ENCODE measurements around the gene TARBP1. TPM values are rescaled to one million over a fixed set of nuclear protein-coding genes. Genes with fewer than 3 reads are reported as not detected.
"Not testable (repeated sequence)": the region's sequence is repeated elsewhere in the genome, so short reads cannot be mapped to it uniquely, and the experiment has no call there.

TARBP1 gene
- total RNA-seq, 2 donors from 2014 or later: 25.3 to 51.4 TPM

DNA sequence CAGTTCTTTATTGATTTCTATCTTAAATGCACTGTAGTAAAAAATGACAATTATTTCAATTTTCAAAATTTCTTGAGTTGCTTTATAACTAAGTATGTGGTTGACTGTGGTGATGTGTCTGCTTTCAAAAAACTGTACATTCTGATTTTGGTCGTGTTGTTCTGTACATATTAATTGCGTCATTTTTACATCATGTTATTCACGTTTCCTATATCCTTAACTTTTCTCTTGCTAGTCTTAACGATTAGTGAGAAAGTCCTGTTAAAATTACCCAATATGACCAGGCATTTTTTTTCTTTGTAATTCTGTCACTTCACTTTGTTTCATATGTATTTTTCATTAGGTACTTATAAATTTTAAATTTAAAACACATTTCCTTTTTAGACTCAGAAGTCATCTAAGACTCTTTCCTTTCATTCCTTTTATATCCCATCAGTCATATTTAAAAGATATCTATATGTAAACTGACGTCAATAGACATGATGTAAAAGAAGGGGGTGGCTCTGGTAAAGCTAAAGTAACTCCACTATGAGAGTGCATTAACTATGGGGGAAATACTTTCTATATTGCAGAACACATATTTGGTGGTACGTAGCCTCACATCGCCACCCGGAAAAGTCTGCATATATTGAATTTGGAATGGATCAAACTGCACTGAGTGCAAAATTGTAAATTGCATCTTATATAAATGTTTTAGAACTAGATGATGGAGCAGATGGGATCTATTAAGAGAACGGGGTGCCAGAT is 106.8 kb downstream of the TARBP1 start:
- Mint-ChIP-seq H3K27ac (peak overlapping the region; percentile 98 to 100), H3K9me3 (no peaks in the 10 kb centered on the region), H3K4me3 (peak overlapping the region; percentile 90), H3K36me3 (peaks cover 19% of the 10 kb centered on the region), H3K27me3 (peaks cover 6 to 13% of the 10 kb centered on the region in 2 donors), H3K4me1 (ENCODE audit: low read depth in 2 of 2) (peaks cover 33 to 47% of the 10 kb centered on the region in 2 donors)
- DNase-seq (ENCODE audit: low spot score) (no peak), ATAC-seq (no peak)

DNA sequence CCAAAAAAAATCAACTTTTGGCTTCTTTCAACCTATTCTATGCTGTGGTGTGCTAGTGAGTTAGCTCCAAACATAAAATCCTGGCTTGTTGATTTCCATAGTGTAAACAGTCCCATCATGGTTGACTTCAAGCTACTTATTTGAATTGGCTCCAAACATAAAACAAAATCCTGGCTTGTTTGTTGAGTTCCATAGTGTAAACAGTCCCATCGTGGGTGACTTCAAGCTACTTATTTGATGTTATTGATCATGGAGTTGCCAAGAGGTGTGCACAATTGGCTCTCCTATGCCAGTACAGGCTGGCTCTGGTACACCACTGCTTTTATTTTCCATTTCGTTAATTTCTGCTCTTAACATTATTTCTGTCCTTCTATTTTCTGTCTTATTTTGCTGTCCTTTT is 107.6 kb downstream of the TARBP1 start:
- Mint-ChIP-seq H3K4me3 (peak overlapping the region; percentile 90), H3K4me1 (ENCODE audit: low read depth in 2 of 2) (peaks cover 29 to 44% of the 10 kb centered on the region in 2 donors), H3K27me3 (peaks cover 6 to 13% of the 10 kb centered on the region in 2 donors), H3K9me3 (no peaks in the 10 kb centered on the region), H3K27ac (no peak overlapping the region), H3K36me3 (peaks cover 14% of the 10 kb centered on the region)
- ATAC-seq (no peak), DNase-seq (ENCODE audit: low spot score) (no peak)

- Mint-ChIP-seq H3K36me3 (peaks cover 9% of the 10 kb centered on the region), H3K4me1 (ENCODE audit: low read depth in 2 of 2) (peaks cover 24 to 37% of the 10 kb centered on the region in 2 donors), H3K9me3 (no peaks in the 10 kb centered on the region), H3K27ac (no peak overlapping the region), H3K27me3 (peaks cover 6 to 13% of the 10 kb centered on the region in 2 donors), H3K4me3 (peak overlapping the region; percentile 6)
- ATAC-seq: no peak
- DNase-seq (ENCODE audit: low spot score): no peak
These were observed 109.2 kb downstream of the TARBP1 start for GRCh38 chr1:234369784-234370183.

DNA sequence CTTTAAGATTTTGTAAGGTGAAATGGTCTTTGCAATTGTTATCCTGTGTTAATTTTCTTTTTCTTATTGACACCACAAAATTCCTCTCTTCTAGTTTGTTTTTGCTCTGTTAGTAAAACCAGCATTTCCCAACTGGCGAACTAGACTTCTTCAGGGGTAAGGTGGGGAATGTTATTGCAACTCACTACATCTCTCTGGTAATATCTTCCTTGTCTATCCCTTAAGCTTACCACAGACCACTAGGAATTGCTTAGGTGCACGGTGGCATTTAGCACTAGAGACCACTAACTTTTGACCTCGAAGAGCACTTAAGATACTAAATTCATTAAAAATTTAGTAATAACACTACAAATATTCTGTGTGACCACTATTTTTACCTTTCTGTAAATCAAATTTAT is 109.9 kb downstream of the TARBP1 start:
- H3K27me3 Mint-ChIP-seq: peaks cover 6 to 13% of the 10 kb centered on the region in 2 donors
- peaks cover 17 to 31% of the 10 kb centered on the region in 2 donors for H3K4me1 Mint-ChIP-seq (ENCODE audit: low read depth in 2 of 2)
- no peak for ATAC-seq
- DNase-seq (ENCODE audit: low spot score): no peak
- no peaks in the 10 kb centered on the region for H3K9me3 Mint-ChIP-seq
- H3K36me3 Mint-ChIP-seq: peaks cover 4% of the 10 kb centered on the region
- H3K27ac Mint-ChIP-seq: no peak overlapping the region
- H3K4me3 Mint-ChIP-seq: no peak overlapping the region

DNA sequence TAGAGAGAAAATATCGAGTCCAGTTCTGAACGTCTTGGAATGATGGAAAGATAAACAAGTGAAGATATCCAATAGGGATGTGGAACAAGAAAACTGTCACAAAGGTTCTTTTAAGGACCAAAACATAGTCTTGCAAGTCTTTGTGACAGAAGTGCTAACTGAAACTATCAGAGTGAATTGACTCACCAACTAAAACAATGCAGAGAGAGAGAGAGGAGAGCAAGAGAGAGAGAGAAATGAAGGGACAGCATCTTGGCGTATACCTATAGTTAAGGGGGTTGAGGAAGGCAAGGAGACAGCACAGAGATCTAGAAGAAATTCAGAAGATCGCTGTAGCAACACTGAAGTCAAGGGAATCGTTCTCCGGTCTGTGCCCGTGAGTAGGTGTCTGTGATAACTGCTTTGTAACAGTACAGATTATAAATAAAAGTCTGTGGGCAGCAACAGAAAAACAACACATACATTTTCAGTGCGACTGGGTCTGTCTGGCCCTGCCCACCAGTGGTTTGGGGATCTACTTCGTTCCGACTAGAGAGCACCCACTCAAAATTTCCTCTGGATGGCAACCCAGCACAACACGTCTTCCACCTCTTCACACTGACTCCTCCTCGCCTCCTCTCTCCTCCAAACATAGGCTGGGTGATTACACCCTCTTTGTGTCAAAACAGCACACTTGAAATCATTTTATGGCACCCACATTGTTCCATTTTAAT is 110.5 kb downstream of the TARBP1 start:
- Mint-ChIP-seq H3K4me3 (peak overlapping the region; percentile 21), H3K27ac (no peak overlapping the region), H3K9me3 (no peaks in the 10 kb centered on the region), H3K27me3 (peaks cover 6 to 13% of the 10 kb centered on the region in 2 donors), H3K36me3 (peaks cover 4% of the 10 kb centered on the region), H3K4me1 (ENCODE audit: low read depth in 2 of 2) (peaks cover 16 to 25% of the 10 kb centered on the region in 2 donors)
- ATAC-seq: no peak
- DNase-seq (ENCODE audit: low spot score): no peak

GRCh38 chr1:234362558-234362957 is 116.4 kb downstream of the TARBP1 start:
- Mint-ChIP-seq H3K36me3 (no peaks in the 10 kb centered on the region), H3K4me1 (ENCODE audit: low read depth in 2 of 2) (no peaks in the 10 kb centered on the region), H3K9me3 (no peaks in the 10 kb centered on the region), H3K27ac (no peak overlapping the region), H3K4me3 (no peak overlapping the region), H3K27me3 (peaks cover 9 to 12% of the 10 kb centered on the region in 2 donors)
- no peak for DNase-seq (ENCODE audit: low spot score)
- ATAC-seq: no peak

GRCh38 chr1:234361102-234361603 is 117.8 kb downstream of the TARBP1 start:
- H3K27me3 Mint-ChIP-seq: peaks cover 9 to 12% of the 10 kb centered on the region in 2 donors
- H3K4me3 Mint-ChIP-seq: no peak overlapping the region
- DNase-seq (ENCODE audit: low spot score): no peak
- no peaks in the 10 kb centered on the region for H3K36me3 Mint-ChIP-seq
- no peak for ATAC-seq
- H3K9me3 Mint-ChIP-seq: no peaks in the 10 kb centered on the region
- no peak overlapping the region for H3K27ac Mint-ChIP-seq
- peaks cover 0 to under 1% of the 10 kb centered on the region in 2 donors for H3K4me1 Mint-ChIP-seq (ENCODE audit: low read depth in 2 of 2)

GRCh38 chr1:234357831-234358230 is 121.1 kb downstream of the TARBP1 start:
- Mint-ChIP-seq H3K27ac (peak overlapping the region; percentile 57 to 65), H3K27me3 (peaks cover 19 to 25% of the 10 kb centered on the region in 2 donors), H3K4me3 (no peak overlapping the region), H3K9me3 (no peaks in the 10 kb centered on the region), H3K4me1 (ENCODE audit: low read depth in 2 of 2) (peaks cover 0 to 6% of the 10 kb centered on the region in 2 donors), H3K36me3 (no peaks in the 10 kb centered on the region)
- no peak for DNase-seq (ENCODE audit: low spot score)
- no peak for ATAC-seq

- H3K27ac Mint-ChIP-seq: peak overlapping the region; percentile 57 to 65
- not testable (repeated sequence) for H3K4me1 Mint-ChIP-seq (ENCODE audit: low read depth in 2 of 2); DNase-seq (ENCODE audit: low spot score); H3K36me3 Mint-ChIP-seq; H3K9me3 Mint-ChIP-seq
- H3K4me3 Mint-ChIP-seq: peak overlapping the region; percentile 38
- peak; percentile 49 to 78 for ATAC-seq
- peaks cover 20 to 31% of the 10 kb centered on the region in 2 donors for H3K27me3 Mint-ChIP-seq
These were observed 122.2 kb downstream of the TARBP1 start for GRCh38 chr1:234356615-234357269.

GRCh38 chr1:234355782-234356510 is 123.0 kb downstream of the TARBP1 start:
- Mint-ChIP-seq H3K27ac (peak overlapping the region; percentile 53 to 57), H3K36me3 (no peaks in the 10 kb centered on the region), H3K4me3 (peak overlapping the region; percentile 38), H3K27me3 (peaks cover 23 to 38% of the 10 kb centered on the region in 2 donors), H3K9me3 (no peaks in the 10 kb centered on the region), H3K4me1 (ENCODE audit: low read depth in 2 of 2) (peaks cover 0 to 6% of the 10 kb centered on the region in 2 donors)
- ATAC-seq: peak; percentile 71 to 73
- DNase-seq (ENCODE audit: low spot score): no peak

DNA sequence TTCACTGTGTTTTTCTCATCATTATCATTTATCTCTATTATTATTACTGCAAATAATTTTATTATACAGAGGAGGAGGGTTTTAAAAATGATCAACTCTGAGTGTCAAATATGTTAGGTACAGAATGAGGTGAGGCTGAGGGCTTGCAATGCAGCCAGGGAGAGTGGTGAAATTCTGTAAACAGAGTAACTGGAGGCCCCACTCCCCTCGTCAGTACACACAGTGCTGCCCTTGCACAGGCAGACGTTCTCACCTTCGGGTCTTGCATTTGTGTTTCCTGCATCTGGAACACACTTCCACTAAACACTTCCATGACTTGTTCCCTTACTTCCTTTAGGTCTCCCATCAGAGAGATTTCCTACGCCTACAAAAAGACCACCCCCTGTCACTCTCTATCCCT is 130.0 kb downstream of the TARBP1 start:
- Mint-ChIP-seq H3K9me3 (no peaks in the 10 kb centered on the region), H3K36me3 (no peaks in the 10 kb centered on the region), H3K4me1 (ENCODE audit: low read depth in 2 of 2) (no peaks in the 10 kb centered on the region), H3K27me3 (peaks cover 24 to 39% of the 10 kb centered on the region in 2 donors), H3K27ac (no peak overlapping the region), H3K4me3 (no peak overlapping the region)
- no peak for ATAC-seq
- DNase-seq (ENCODE audit: low spot score): no peak

DNA sequence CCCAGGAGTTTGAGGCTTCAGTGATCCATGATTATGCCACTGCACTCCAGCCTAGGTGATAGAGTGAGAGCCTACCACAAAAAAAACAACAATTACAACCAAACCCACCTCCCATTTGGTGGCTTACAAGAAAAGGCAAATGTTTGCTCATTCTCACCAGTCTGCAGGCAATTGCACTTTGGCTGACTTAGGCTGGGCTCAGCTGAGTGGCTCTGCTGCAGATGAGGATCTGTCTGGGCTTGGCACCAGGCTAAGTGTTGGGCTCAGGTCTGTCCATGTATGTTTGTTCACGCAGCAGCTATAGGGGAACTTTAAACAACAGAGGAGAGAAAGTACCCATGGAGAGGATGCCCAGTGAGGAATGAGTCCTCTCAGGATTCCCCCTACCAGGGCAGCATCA is 133.7 kb downstream of the TARBP1 start:
- H3K4me1 Mint-ChIP-seq (ENCODE audit: low read depth in 2 of 2): no peaks in the 10 kb centered on the region
- no peak overlapping the region for H3K27ac Mint-ChIP-seq
- H3K36me3 Mint-ChIP-seq: no peaks in the 10 kb centered on the region
- no peak for DNase-seq (ENCODE audit: low spot score)
- no peak overlapping the region for H3K4me3 Mint-ChIP-seq
- no peak for ATAC-seq
- H3K27me3 Mint-ChIP-seq: peaks cover 25 to 32% of the 10 kb centered on the region in 2 donors
- H3K9me3 Mint-ChIP-seq: peaks cover 1% of the 10 kb centered on the region

DNA sequence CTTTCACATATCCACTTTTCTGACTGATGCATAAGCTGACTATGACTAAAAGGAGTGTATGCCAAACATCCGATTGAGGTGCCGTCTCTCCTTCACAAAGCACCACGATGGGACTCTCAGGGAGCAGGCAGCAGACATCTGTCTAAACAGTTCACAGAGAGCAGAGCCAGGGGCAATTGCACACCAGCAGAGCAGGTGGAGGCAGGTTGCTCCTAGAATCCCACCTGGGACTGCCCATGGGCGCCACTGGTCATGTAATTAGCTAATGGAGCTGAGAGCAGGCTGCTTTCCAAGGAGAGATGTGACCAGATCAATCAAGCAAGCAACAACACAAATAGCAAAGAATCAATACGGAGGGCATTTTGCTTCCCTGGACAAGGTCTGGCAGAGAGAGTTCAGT is 136.2 kb downstream of the TARBP1 start:
- H3K9me3 Mint-ChIP-seq: peaks cover 3% of the 10 kb centered on the region
- no peak overlapping the region for H3K4me3 Mint-ChIP-seq
- H3K27ac Mint-ChIP-seq: no peak overlapping the region
- H3K27me3 Mint-ChIP-seq: peaks cover 16 to 32% of the 10 kb centered on the region in 2 donors
- H3K36me3 Mint-ChIP-seq: no peaks in the 10 kb centered on the region
- no peak for ATAC-seq
- DNase-seq (ENCODE audit: low spot score): no peak
- H3K4me1 Mint-ChIP-seq (ENCODE audit: low read depth in 2 of 2): no peaks in the 10 kb centered on the region

Measured in natural killer cell treated with Interleukin-12 subunit alpha and Interleukin-12 subunit beta and Interleukin-15 and Interleukin-18, amount 100 ng/mL, for 72 hours (primary cell).